Skeletal muscle satellite cell (primary cell): ENCODE measurements around the gene TUBB6.

Experiments
- H3K27me3 ChIP-seq: 2 replicates; pipeline ENCODE4 v1.7.0; 2013; ENCODE audit warnings: low read length; ENCODE audit not compliant: control insufficient read depth, insufficient read depth
- H3K36me3 ChIP-seq: 2 replicates; pipeline ENCODE4 v1.7.0; 2013; ENCODE audit warnings: mild to moderate bottlenecking, control low read depth, low read length; ENCODE audit not compliant: insufficient read depth
- H3K4me1 ChIP-seq: 2 replicates; pipeline ENCODE4 v1.7.0; 2013; ENCODE audit warnings: low read length; ENCODE audit not compliant: control insufficient read depth, insufficient read depth
- H3K4me2 ChIP-seq: 2 replicates; pipeline ENCODE4 v1.7.0; 2013; ENCODE audit warnings: mild to moderate bottlenecking, low read length
- H3K4me3 ChIP-seq: 2 replicates; pipeline ENCODE4 v1.7.0; 2013; ENCODE audit warnings: low read length
- H3K9ac ChIP-seq: 2 replicates; pipeline ENCODE4 v1.7.0; 2013; ENCODE audit warnings: mild to moderate bottlenecking, low read depth, low read length, moderate library complexity
- H3K9me3 ChIP-seq: replicated peaks from 2 replicates; pipeline ENCODE4 v1.7.0; 2013; ENCODE audit warnings: mild to moderate bottlenecking, control low read depth, low read length

TUBB6 gene

GRCh38 chr18:12347895-12348294 is 39.9 kb downstream of the TUBB6 start:
- H3K9me3 ChIP-seq, result no peaks in the 10 kb centered on the region
- no peak overlapping the region for H3K4me3 ChIP-seq
- H3K4me1 ChIP-seq, result no peaks in the 10 kb centered on the region
- no peak overlapping the region for H3K9ac ChIP-seq
- H3K4me2 ChIP-seq, result no peak overlapping the region
- H3K27me3 ChIP-seq, result no peaks in the 10 kb centered on the region
- peaks cover 62% of the 10 kb centered on the region for H3K36me3 ChIP-seq

GRCh38 chr18:12352188-12352587 is 44.1 kb downstream of the TUBB6 start:
- Histone ChIP-seq H3K9me3 (no peaks in the 10 kb centered on the region), H3K4me2 (no peak overlapping the region), H3K27me3 (no peaks in the 10 kb centered on the region), H3K9ac (no peak overlapping the region), H3K4me1 (no peaks in the 10 kb centered on the region), H3K4me3 (no peak overlapping the region), H3K36me3 (peaks cover 44% of the 10 kb centered on the region)

GRCh38 chr18:12359515-12359927 is 51.5 kb downstream of the TUBB6 start:
- H3K4me2 ChIP-seq, result no peak overlapping the region
- peaks cover 59% of the 10 kb centered on the region for H3K36me3 ChIP-seq

GRCh38 chr18:12361770-12362378 is 53.8 kb downstream of the TUBB6 start:
- Histone ChIP-seq H3K9me3 (no peaks in the 10 kb centered on the region), H3K4me1 (peaks cover 3% of the 10 kb centered on the region), H3K4me3 (no peak overlapping the region), H3K9ac (no peak overlapping the region), H3K36me3 (peaks cover 65% of the 10 kb centered on the region), H3K4me2 (no peak overlapping the region), H3K27me3 (no peaks in the 10 kb centered on the region)

More at GRCh38 chr18:12359515-12359927, 51.5 kb downstream of the TUBB6 start:
- no peak overlapping the region for H3K4me3 ChIP-seq
- peaks cover 3% of the 10 kb centered on the region for H3K4me1 ChIP-seq
- no peaks in the 10 kb centered on the region for H3K27me3 ChIP-seq
- H3K9me3 ChIP-seq, result no peaks in the 10 kb centered on the region
- no peak overlapping the region for H3K9ac ChIP-seq

- H3K4me2 ChIP-seq, result no peak overlapping the region
- no peaks in the 10 kb centered on the region for H3K9me3 ChIP-seq
- peaks cover 3% of the 10 kb centered on the region for H3K4me1 ChIP-seq
- H3K27me3 ChIP-seq, result no peaks in the 10 kb centered on the region
- H3K4me3 ChIP-seq, result no peak overlapping the region
- no peak overlapping the region for H3K9ac ChIP-seq
- H3K36me3 ChIP-seq, result peaks cover 62% of the 10 kb centered on the region
These were observed 54.6 kb downstream of the TUBB6 start for GRCh38 chr18:12362473-12363174.

- H3K4me3 ChIP-seq, result no peak overlapping the region
- no peak overlapping the region for H3K9ac ChIP-seq
- H3K4me1 ChIP-seq, result no peaks in the 10 kb centered on the region
- H3K9me3 ChIP-seq, result no peaks in the 10 kb centered on the region
- no peak overlapping the region for H3K4me2 ChIP-seq
- H3K36me3 ChIP-seq, result peaks cover 45% of the 10 kb centered on the region
- no peaks in the 10 kb centered on the region for H3K27me3 ChIP-seq
These were observed 58.3 kb downstream of the TUBB6 start for GRCh38 chr18:12366379-12366778.

DNA sequence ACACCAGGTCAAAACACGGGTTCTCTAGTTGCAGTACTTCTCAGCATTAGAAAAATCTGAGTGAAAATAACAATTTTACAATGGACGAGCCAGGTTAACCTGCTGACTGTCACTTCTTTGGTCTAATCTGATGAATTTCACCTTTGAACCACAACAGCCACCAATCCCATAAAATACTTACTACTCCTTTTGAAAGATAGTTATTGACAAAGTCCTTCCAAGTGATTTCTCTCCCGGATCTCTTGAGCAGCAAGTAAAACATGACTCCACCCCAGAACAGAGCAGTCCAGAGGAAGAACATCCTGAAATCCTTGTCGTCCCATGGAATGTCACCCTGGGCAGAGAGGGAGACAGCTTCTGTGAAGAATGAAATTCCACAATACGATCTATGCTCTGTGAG is 58.7 kb downstream of the TUBB6 start:
- H3K4me1 ChIP-seq, result no peaks in the 10 kb centered on the region
- H3K27me3 ChIP-seq, result no peaks in the 10 kb centered on the region
- H3K4me3 ChIP-seq, result no peak overlapping the region
- H3K9me3 ChIP-seq, result no peaks in the 10 kb centered on the region
- no peak overlapping the region for H3K4me2 ChIP-seq
- peaks cover 43% of the 10 kb centered on the region for H3K36me3 ChIP-seq
- no peak overlapping the region for H3K9ac ChIP-seq

DNA sequence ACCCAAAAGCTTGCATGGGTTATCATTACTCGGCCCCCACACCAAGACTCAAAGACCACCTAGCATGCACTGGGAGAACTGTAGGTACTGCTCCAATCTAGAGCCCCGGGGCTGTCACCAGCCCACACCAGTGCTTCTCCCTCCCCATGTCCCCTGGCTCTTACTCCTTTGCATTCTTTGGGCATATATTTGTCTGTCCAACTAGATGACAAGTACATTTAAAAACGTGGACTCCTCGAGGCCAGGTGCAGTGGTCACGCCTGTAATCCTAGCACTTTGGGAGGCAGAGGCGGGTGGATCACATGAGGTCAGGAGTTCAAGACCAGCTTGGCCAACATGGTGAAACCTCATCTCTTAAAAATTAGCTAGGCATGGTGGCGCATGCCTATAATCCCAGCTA is 61.2 kb downstream of the TUBB6 start:
- H3K4me3 ChIP-seq, result no peak overlapping the region
- no peak overlapping the region for H3K4me2 ChIP-seq
- no peaks in the 10 kb centered on the region for H3K4me1 ChIP-seq
- H3K27me3 ChIP-seq, result no peaks in the 10 kb centered on the region
- H3K9ac ChIP-seq, result no peak overlapping the region
- H3K36me3 ChIP-seq, result peaks cover 28% of the 10 kb centered on the region
- no peaks in the 10 kb centered on the region for H3K9me3 ChIP-seq

DNA sequence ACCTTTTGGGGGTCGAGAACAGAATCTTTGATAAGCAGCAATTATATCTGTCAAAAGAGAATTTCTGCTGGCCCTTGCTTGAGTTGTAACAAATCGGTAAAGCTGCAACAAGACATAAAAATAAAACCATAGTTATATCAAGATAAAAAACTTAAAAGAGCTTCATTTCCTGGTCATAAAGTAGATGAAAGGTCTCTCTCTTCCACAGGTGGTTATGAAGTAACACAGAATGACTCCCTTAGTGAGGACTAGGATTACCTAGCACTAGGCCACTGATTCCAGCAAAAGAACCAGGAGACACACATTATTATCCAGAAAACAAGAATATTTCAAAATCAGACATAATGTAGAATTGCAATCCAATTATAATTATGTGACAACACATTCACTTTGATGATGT is 63.5 kb downstream of the TUBB6 start:
- no peak overlapping the region for H3K4me2 ChIP-seq
- H3K9ac ChIP-seq, result no peak overlapping the region
- no peak overlapping the region for H3K4me3 ChIP-seq
- no peaks in the 10 kb centered on the region for H3K9me3 ChIP-seq
- H3K27me3 ChIP-seq, result no peaks in the 10 kb centered on the region
- peaks cover 15% of the 10 kb centered on the region for H3K36me3 ChIP-seq
- peaks cover 6% of the 10 kb centered on the region for H3K4me1 ChIP-seq

DNA sequence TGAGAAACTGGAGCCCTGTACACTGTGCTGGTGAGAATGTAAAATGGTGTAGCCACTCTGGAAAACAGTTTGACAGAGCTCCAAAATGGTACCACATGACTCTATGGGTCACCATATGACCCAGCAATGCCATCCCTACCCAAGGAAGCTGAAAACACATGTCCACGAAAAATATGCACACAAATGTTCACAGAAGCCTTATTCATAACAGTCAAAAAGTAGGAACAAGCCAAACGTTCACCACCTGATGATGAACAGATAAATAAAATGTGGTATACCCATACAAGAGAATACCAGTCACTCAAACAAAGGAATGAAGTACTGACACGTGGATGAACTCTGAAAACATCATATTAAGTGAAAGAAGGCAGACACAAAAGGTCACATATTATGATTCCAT is 64.4 kb downstream of the TUBB6 start:
- Histone ChIP-seq H3K9me3 (no peaks in the 10 kb centered on the region), H3K27me3 (no peaks in the 10 kb centered on the region)

GRCh38 chr18:12373116-12373770 is 65.2 kb downstream of the TUBB6 start:
- Histone ChIP-seq H3K4me2 (peak overlapping the region; percentile 2), H3K9ac (no peak overlapping the region), H3K36me3 (peaks cover 9% of the 10 kb centered on the region), H3K27me3 (no peaks in the 10 kb centered on the region), H3K4me3 (no peak overlapping the region), H3K9me3 (no peaks in the 10 kb centered on the region), H3K4me1 (peaks cover 10% of the 10 kb centered on the region)

More for the DNA sequence above, 64.4 kb downstream of the TUBB6 start:
- H3K4me1 ChIP-seq, result peaks cover 6% of the 10 kb centered on the region
- peaks cover 9% of the 10 kb centered on the region for H3K36me3 ChIP-seq
- H3K4me3 ChIP-seq, result no peak overlapping the region
- H3K4me2 ChIP-seq, result no peak overlapping the region
- H3K9ac ChIP-seq, result no peak overlapping the region
